Measurements from ENCODE around the gene FBLN2. TPM values are rescaled to one million over a fixed set of nuclear protein-coding genes. Genes with fewer than 3 reads are reported as not detected.
"Not testable (repeated sequence)": the region's sequence is repeated elsewhere in the genome, so short reads cannot be mapped to it uniquely, and the experiment has no call there.

Gene FBLN2
- total RNA-seq, 1 experiment from 2014 or later, result 0.39 TPM

DNA sequence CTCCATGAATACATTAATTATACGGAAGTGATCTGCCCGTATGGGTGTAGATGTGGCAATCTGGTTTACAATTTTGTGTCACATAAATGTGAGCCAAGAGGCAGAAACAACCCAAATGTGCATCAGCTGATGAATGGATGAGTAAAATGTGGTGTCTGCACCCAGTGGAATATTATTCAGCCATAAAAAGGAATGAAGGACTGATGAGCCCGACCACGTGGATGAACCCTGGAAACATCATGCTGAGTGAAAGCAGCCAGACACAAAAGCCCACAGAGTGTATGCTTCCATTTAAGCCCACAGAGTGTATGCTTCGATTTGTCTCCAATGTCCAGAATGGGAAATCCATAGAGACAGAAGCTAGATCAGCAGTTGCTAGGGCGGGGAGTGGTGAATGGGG, 27.6 kb upstream of the FBLN2 start:
- TF ChIP-seq ELF1 (IDR thresholded peaks at IDR 0.05; ENCODE audit: borderline replicate concordance, low read depth), result no peak
- no peak for TF ChIP-seq TCF7L2 (IDR thresholded peaks at IDR 0.05; ENCODE audit: borderline replicate concordance, extremely low read depth, insufficient read depth, insufficient read length)
- TF ChIP-seq POLR2A (IDR thresholded peaks at IDR 0.05; ENCODE audit: borderline replicate concordance, extremely low read depth, insufficient read depth, insufficient read length), result no peak
- TF ChIP-seq SP1 (IDR thresholded peaks at IDR 0.05; ENCODE audit: low read depth), result no peak
- no peak for TF ChIP-seq RAD21 (IDR thresholded peaks at IDR 0.05; ENCODE audit: low read depth)
- TF ChIP-seq EZH2 (IDR thresholded peaks at IDR 0.05), result no peak
- no peak for TF ChIP-seq POLR2AphosphoS5 (IDR thresholded peaks at IDR 0.05; ENCODE audit: low read depth, low read length)
- no peak for TF ChIP-seq EGR1 (IDR thresholded peaks at IDR 0.05; ENCODE audit: low read depth)
- TF ChIP-seq CEBPB (IDR thresholded peaks at IDR 0.05; ENCODE audit: low read depth), result no peak
- TF ChIP-seq, protein P1, sequence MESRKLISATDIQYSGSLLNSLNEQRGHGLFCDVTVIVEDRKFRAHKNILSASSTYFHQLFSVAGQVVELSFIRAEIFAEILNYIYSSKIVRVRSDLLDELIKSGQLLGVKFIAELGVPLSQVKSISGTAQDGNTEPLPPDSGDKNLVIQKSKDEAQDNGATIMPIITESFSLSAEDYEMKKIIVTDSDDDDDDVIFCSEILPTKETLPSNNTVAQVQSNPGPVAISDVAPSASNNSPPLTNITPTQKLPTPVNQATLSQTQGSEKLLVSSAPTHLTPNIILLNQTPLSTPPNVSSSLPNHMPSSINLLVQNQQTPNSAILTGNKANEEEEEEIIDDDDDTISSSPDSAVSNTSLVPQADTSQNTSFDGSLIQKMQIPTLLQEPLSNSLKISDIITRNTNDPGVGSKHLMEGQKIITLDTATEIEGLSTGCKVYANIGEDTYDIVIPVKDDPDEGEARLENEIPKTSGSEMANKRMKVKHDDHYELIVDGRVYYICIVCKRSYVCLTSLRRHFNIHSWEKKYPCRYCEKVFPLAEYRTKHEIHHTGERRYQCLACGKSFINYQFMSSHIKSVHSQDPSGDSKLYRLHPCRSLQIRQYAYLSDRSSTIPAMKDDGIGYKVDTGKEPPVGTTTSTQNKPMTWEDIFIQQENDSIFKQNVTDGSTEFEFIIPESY (IDR thresholded peaks at IDR 0.05; ENCODE audit: extremely low read depth, insufficient replicate concordance, low read length), result no peak
- no peak overlapping the region for H3K27ac ChIP-seq (ENCODE audit: low read depth, low read length)
- no peaks in the 10 kb centered on the region for H3K27me3 ChIP-seq (ENCODE audit: insufficient read depth, low read length)
- ATAC-seq, result no peak
- no TSS peak for BruUV-seq (replicated peaks)
- no peaks in the 10 kb centered on the region for H4K20me1 ChIP-seq (ENCODE audit: insufficient read depth)
- H2AFZ ChIP-seq (ENCODE audit: low read depth, low read length, poor library complexity, severe bottlenecking), result no peak overlapping the region
- intact Hi-C loops (cut with micrococcal nuclease), result no loop called here
- no peaks in the 10 kb centered on the region for H3K9me3 ChIP-seq (ENCODE audit: control insufficient read depth in 1 of 2, insufficient read depth in 1 of 2, low read depth in 1 of 2, low read length in 2 of 2)
- no peak overlapping the region for H3K9ac ChIP-seq (ENCODE audit: low read length)
- ChIA-PET RAD21 (ENCODE audit: low non-redundant PET in 1 of 2, low total read pairs in 2 of 2, uncharacterized antibody in 2 of 2, unreplicated experiment in 2 of 2) (no interaction called here), POLR2A (no interaction called here), CTCF (no interaction called here)
- no peak overlapping the region for H3K4me2 ChIP-seq (ENCODE audit: low read length)
- peaks cover 0 to 6% of the 10 kb centered on the region in 2 experiments; a peak in 2 of 4 replicates for H3K4me1 ChIP-seq (ENCODE audit: control insufficient read depth in 1 of 2, insufficient read depth in 2 of 2, low read length in 2 of 2)
- no peak overlapping the region for H3K4me3 ChIP-seq (replicated peaks in 1 of 2; ENCODE audit: low read depth in 1 of 2, low read length in 2 of 2)
- no peak for DNase-seq (ENCODE audit: low read depth, low spot score)
- H3K79me2 ChIP-seq (ENCODE audit: insufficient read depth, low read length), result no peaks in the 10 kb centered on the region
- no peaks in the 10 kb centered on the region for H3K9me2 ChIP-seq (ENCODE audit: insufficient read depth)
- H3K36me3 ChIP-seq (ENCODE audit: control insufficient read depth in 1 of 2, insufficient read depth in 2 of 2, low read length in 2 of 2), result no peaks in the 10 kb centered on the region

- intact Hi-C loops (cut with micrococcal nuclease); RAD21 ChIA-PET (ENCODE audit: low non-redundant PET in 1 of 2, low total read pairs in 2 of 2, uncharacterized antibody in 2 of 2, unreplicated experiment in 2 of 2); ATAC-seq; H3K27me3 ChIP-seq (ENCODE audit: insufficient read depth, low read length); H2AFZ ChIP-seq (ENCODE audit: low read depth, low read length, poor library complexity, severe bottlenecking); H3K79me2 ChIP-seq (ENCODE audit: insufficient read depth, low read length); H4K20me1 ChIP-seq (ENCODE audit: insufficient read depth); H3K9me2 ChIP-seq (ENCODE audit: insufficient read depth); H3K4me2 ChIP-seq (ENCODE audit: low read length); CTCF ChIA-PET; DNase-seq (ENCODE audit: low read depth, low spot score); BruUV-seq (replicated peaks); H3K36me3 ChIP-seq (ENCODE audit: control insufficient read depth in 1 of 2, insufficient read depth in 2 of 2, low read length in 2 of 2); POLR2A ChIA-PET; H3K9ac ChIP-seq (ENCODE audit: low read length); H3K27ac ChIP-seq (ENCODE audit: low read depth, low read length); H3K4me3 ChIP-seq (replicated peaks in 1 of 2; ENCODE audit: low read depth in 1 of 2, low read length in 2 of 2); H3K9me3 ChIP-seq (ENCODE audit: control insufficient read depth in 1 of 2, insufficient read depth in 1 of 2, low read depth in 1 of 2, low read length in 2 of 2): not testable (repeated sequence)
- peaks cover 0 to 10% of the 10 kb centered on the region in 2 experiments; a peak in 2 of 4 replicates for H3K4me1 ChIP-seq (ENCODE audit: control insufficient read depth in 1 of 2, insufficient read depth in 2 of 2, low read length in 2 of 2)
Observed at GRCh38 chr3:13521749-13522148, 27.2 kb upstream of the FBLN2 start.

Measured in HCT116 (cell line).